ENCODE measurements around the gene PRXL2B.

PRXL2B gene

DNA sequence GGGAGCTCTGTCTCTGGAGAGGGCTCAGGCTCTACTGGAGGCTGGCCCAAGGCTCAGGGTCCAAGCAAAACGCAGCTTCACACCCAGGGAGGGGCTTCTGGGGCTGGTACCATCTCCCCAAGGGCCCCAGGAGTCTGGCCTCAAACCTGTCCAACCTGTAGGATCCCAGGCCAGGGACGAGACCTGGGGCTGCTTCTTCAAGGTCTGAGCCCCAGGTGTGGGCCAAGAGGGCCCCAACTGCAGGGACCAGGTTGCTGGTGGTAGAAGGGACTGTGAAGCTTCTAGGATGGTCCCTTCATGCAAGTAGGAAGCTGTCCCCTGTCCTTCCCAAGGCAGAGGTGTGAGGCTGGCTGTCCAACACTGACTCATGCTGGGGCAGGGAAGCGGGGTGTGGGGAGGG lies 54.0 kb downstream of the PRXL2B start:
- H3K9me3 ChIP-seq (ENCODE audit: severe bottlenecking): peaks cover 11% of the 10 kb centered on the region
- no peaks in the 10 kb centered on the region for H3K27me3 ChIP-seq (ENCODE audit: insufficient read depth, poor library complexity, severe bottlenecking)
- H3K27ac ChIP-seq (ENCODE audit: poor library complexity, severe bottlenecking): no peak overlapping the region
- TF ChIP-seq, protein P1, sequence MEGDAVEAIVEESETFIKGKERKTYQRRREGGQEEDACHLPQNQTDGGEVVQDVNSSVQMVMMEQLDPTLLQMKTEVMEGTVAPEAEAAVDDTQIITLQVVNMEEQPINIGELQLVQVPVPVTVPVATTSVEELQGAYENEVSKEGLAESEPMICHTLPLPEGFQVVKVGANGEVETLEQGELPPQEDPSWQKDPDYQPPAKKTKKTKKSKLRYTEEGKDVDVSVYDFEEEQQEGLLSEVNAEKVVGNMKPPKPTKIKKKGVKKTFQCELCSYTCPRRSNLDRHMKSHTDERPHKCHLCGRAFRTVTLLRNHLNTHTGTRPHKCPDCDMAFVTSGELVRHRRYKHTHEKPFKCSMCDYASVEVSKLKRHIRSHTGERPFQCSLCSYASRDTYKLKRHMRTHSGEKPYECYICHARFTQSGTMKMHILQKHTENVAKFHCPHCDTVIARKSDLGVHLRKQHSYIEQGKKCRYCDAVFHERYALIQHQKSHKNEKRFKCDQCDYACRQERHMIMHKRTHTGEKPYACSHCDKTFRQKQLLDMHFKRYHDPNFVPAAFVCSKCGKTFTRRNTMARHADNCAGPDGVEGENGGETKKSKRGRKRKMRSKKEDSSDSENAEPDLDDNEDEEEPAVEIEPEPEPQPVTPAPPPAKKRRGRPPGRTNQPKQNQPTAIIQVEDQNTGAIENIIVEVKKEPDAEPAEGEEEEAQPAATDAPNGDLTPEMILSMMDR (IDR thresholded peaks at IDR 0.05; ENCODE audit: poor library complexity, severe bottlenecking): no peak
- ATAC-seq (ENCODE audit: low read depth): no peak
- H3K36me3 ChIP-seq (ENCODE audit: low read depth): no peaks in the 10 kb centered on the region
- no peak overlapping the region for H3K4me3 ChIP-seq (ENCODE audit: severe bottlenecking)
- DNase-seq (ENCODE audit: low spot score): no peak
- H3K4me1 ChIP-seq (ENCODE audit: insufficient read depth, poor library complexity, severe bottlenecking): no peaks in the 10 kb centered on the region
